Immature natural killer cell (primary cell): ENCODE data around the gene CEACAM20. TPM values are rescaled to one million over a fixed set of nuclear protein-coding genes. Genes with fewer than 3 reads are reported as not detected.
"Not testable (repeated sequence)": the region's sequence is repeated elsewhere in the genome, so short reads cannot be mapped to it uniquely, and the experiment has no call there.

Experiments
- DNase-seq, 3 donors: peaks; one replicate each; pipeline ENCODE4 v3.0.0; 2022; ENCODE audit warnings: mixed read lengths in 1 of 3
- H3K27ac Mint-ChIP-seq, 6 donors: one replicate each; pipeline ENCODE4 v1.8.0; 2020; ENCODE audit warnings: mixed read lengths in 6 of 6, mild to moderate bottlenecking in 5 of 6, inconsistent platforms in 4 of 6, moderate library complexity in 3 of 6
- H3K27me3 Mint-ChIP-seq, 3 donors: one replicate each; pipeline ENCODE4 v1.8.0; 2020 to 2021; ENCODE audit warnings: low read depth in 3 of 3, mild to moderate bottlenecking in 3 of 3, mixed read lengths in 3 of 3, moderate library complexity in 3 of 3, inconsistent platforms in 1 of 3
- H3K36me3 Mint-ChIP-seq, 3 donors: one replicate each; pipeline ENCODE4 v1.8.0; 2020; ENCODE audit warnings: mixed read lengths in 3 of 3, inconsistent platforms in 2 of 3, mild to moderate bottlenecking in 2 of 3
- H3K4me1 Mint-ChIP-seq, 2 donors: one replicate each; pipeline ENCODE4 v1.8.0; 2020; ENCODE audit warnings: inconsistent platforms in 2 of 2, mild to moderate bottlenecking in 2 of 2, mixed read lengths in 2 of 2, moderate library complexity in 1 of 2
- H3K4me3 Mint-ChIP-seq, 5 donors: one replicate each; pipeline ENCODE4 v1.8.0; 2020; ENCODE audit warnings: mild to moderate bottlenecking in 5 of 5, mixed read lengths in 5 of 5, inconsistent platforms in 3 of 5, moderate library complexity in 3 of 5
- H3K9me3 Mint-ChIP-seq, 6 donors: one replicate each; pipeline ENCODE4 v1.8.0; 2020; ENCODE audit warnings: mild to moderate bottlenecking in 6 of 6, mixed read lengths in 6 of 6, inconsistent platforms in 4 of 6, moderate library complexity in 3 of 6
- polyA plus RNA-seq, 3 donors: library from polyadenylated mRNA; unstranded; fragments of 300-500 nt; fragmentation: Illumina TruSeq; gene quantifications; one replicate each; pipeline ENCODE4 v1.2.3, GENCODE V29; 2021

Gene CEACAM20
- polyA plus RNA-seq, 3 donors from 2014 or later: not detected

GRCh38 chr19:44535361-44535760 lies 5.9 kb upstream of the CEACAM20 start:
- DNase-seq, H3K36me3 Mint-ChIP-seq, H3K27ac Mint-ChIP-seq, H3K4me1 Mint-ChIP-seq, H3K27me3 Mint-ChIP-seq, H3K4me3 Mint-ChIP-seq, H3K9me3 Mint-ChIP-seq: not testable (repeated sequence)

GRCh38 chr19:44532819-44533218 lies 3.3 kb upstream of the CEACAM20 start:
- Mint-ChIP-seq H3K27me3 (peaks cover 0 to 8% (median 4%) of the 10 kb centered on the region in 3 donors), H3K4me3 (no peak overlapping the region), H3K4me1 (no peaks in the 10 kb centered on the region), H3K36me3 (no peaks in the 10 kb centered on the region), H3K27ac (no peak overlapping the region), H3K9me3 (peaks cover 0 to 4% (median 0%) of the 10 kb centered on the region in 6 donors)
- no peak for DNase-seq

- Mint-ChIP-seq H3K4me3 (no peak overlapping the region), H3K4me1 (no peaks in the 10 kb centered on the region), H3K36me3 (peaks cover 0 to 4% (median 0%) of the 10 kb centered on the region in 3 donors), H3K27ac (no peak overlapping the region), H3K27me3 (peaks cover 0 to 9% (median 0%) of the 10 kb centered on the region in 3 donors), H3K9me3 (peaks cover 0 to 4% (median 0%) of the 10 kb centered on the region in 6 donors)
- no peak for DNase-seq
Observed at GRCh38 chr19:44530777-44531176, 1.3 kb upstream of the CEACAM20 start.

- peaks cover 0 to 4% (median 0%) of the 10 kb centered on the region in 3 donors for H3K36me3 Mint-ChIP-seq
- no peak overlapping the region for H3K27ac Mint-ChIP-seq
- no peaks in the 10 kb centered on the region for H3K4me1 Mint-ChIP-seq
- DNase-seq: no peak
- H3K4me3 Mint-ChIP-seq: no peak overlapping the region
- peaks cover 0 to 5% (median 0%) of the 10 kb centered on the region in 3 donors for H3K27me3 Mint-ChIP-seq
- H3K9me3 Mint-ChIP-seq: peaks cover 0 to 2% (median 0%) of the 10 kb centered on the region in 6 donors
Observed at GRCh38 chr19:44527554-44527953, 1.9 kb downstream of the CEACAM20 start.

- no peak overlapping the region for H3K27ac Mint-ChIP-seq
- DNase-seq: no peak
- H3K4me1 Mint-ChIP-seq: no peaks in the 10 kb centered on the region
- peaks cover 0 to 4% (median 0%) of the 10 kb centered on the region in 3 donors for H3K36me3 Mint-ChIP-seq
- H3K9me3 Mint-ChIP-seq: peaks cover 0 to 2% (median 0%) of the 10 kb centered on the region in 6 donors
- peaks cover 0 to 5% (median 0%) of the 10 kb centered on the region in 3 donors for H3K27me3 Mint-ChIP-seq
- H3K4me3 Mint-ChIP-seq: no peak overlapping the region
Observed at GRCh38 chr19:44525721-44526430, 3.6 kb downstream of the CEACAM20 start.

GRCh38 chr19:44521370-44521769 lies 8.1 kb downstream of the CEACAM20 start:
- H3K4me1 Mint-ChIP-seq: no peaks in the 10 kb centered on the region
- H3K27ac Mint-ChIP-seq: no peak overlapping the region
- no peak overlapping the region for H3K4me3 Mint-ChIP-seq
- H3K9me3 Mint-ChIP-seq: peaks cover 0 to 1% (median 0%) of the 10 kb centered on the region in 6 donors
- no peaks in the 10 kb centered on the region for H3K36me3 Mint-ChIP-seq
- peaks cover 0 to 2% (median 0%) of the 10 kb centered on the region in 3 donors for H3K27me3 Mint-ChIP-seq
- no peak for DNase-seq

- no peak for DNase-seq
- Mint-ChIP-seq H3K36me3 (no peaks in the 10 kb centered on the region), H3K27ac (no peak overlapping the region)
Observed at GRCh38 chr19:44517146-44517545, 12.3 kb downstream of the CEACAM20 start.

GRCh38 chr19:44515907-44516306 lies 13.6 kb downstream of the CEACAM20 start:
- Mint-ChIP-seq H3K27me3 (peaks cover 0 to 6% (median 2%) of the 10 kb centered on the region in 3 donors), H3K27ac (no peak overlapping the region), H3K4me1 (no peaks in the 10 kb centered on the region), H3K9me3 (peaks cover 0 to 12% (median under 1%) of the 10 kb centered on the region in 6 donors), H3K4me3 (no peak overlapping the region), H3K36me3 (no peaks in the 10 kb centered on the region)
- DNase-seq: no peak

More at GRCh38 chr19:44517146-44517545, 12.3 kb downstream of the CEACAM20 start:
- H3K27me3 Mint-ChIP-seq: no peaks in the 10 kb centered on the region
- peaks cover 0 to 12% (median under 1%) of the 10 kb centered on the region in 6 donors for H3K9me3 Mint-ChIP-seq
- no peak overlapping the region for H3K4me3 Mint-ChIP-seq
- no peaks in the 10 kb centered on the region for H3K4me1 Mint-ChIP-seq

GRCh38 chr19:44515031-44515430 lies 14.4 kb downstream of the CEACAM20 start:
- H3K4me3 Mint-ChIP-seq: no peak overlapping the region

GRCh38 chr19:44512326-44513298 lies 16.9 kb downstream of the CEACAM20 start:
- Mint-ChIP-seq H3K4me3 (no peak overlapping the region), H3K27me3 (peaks cover 10 to 20% (median 14%) of the 10 kb centered on the region in 3 donors), H3K9me3 (peaks cover 2 to 27% (median 8%) of the 10 kb centered on the region in 6 donors), H3K4me1 (no peaks in the 10 kb centered on the region), H3K27ac (no peak overlapping the region), H3K36me3 (peaks cover 0 to 12% (median 0%) of the 10 kb centered on the region in 3 donors)
- DNase-seq: peak in 1 of 3 donors; percentile 12

More at GRCh38 chr19:44515031-44515430, 14.4 kb downstream of the CEACAM20 start:
- H3K27me3 Mint-ChIP-seq: peaks cover 4 to 11% (median 6%) of the 10 kb centered on the region in 3 donors
- DNase-seq: no peak
- H3K36me3 Mint-ChIP-seq: no peaks in the 10 kb centered on the region
- no peaks in the 10 kb centered on the region for H3K4me1 Mint-ChIP-seq
- no peak overlapping the region for H3K27ac Mint-ChIP-seq
- H3K9me3 Mint-ChIP-seq: peaks cover 0 to 12% (median 3%) of the 10 kb centered on the region in 6 donors

- H3K36me3 Mint-ChIP-seq: peaks cover 0 to 12% (median 0%) of the 10 kb centered on the region in 3 donors
- H3K27me3 Mint-ChIP-seq: peaks cover 11 to 30% (median 19%) of the 10 kb centered on the region in 3 donors
- peaks cover 0 to 21% (median 8%) of the 10 kb centered on the region in 6 donors for H3K9me3 Mint-ChIP-seq
- no peak for DNase-seq
- H3K4me1 Mint-ChIP-seq: no peaks in the 10 kb centered on the region
- no peak overlapping the region for H3K27ac Mint-ChIP-seq
- H3K4me3 Mint-ChIP-seq: no peak overlapping the region
Observed at GRCh38 chr19:44509478-44509877, 20.0 kb downstream of the CEACAM20 start.

- Mint-ChIP-seq H3K9me3 (peaks cover 6 to 13% (median 9%) of the 10 kb centered on the region in 6 donors), H3K36me3 (peaks cover 19 to 30% (median 25%) of the 10 kb centered on the region in 3 donors), H3K27me3 (peaks cover 3 to 17% (median 12%) of the 10 kb centered on the region in 3 donors), H3K4me3 (peak within 1 kb of the TSS; percentile 86 to 96 (median 94)), H3K27ac (peak within 1 kb of the TSS; percentile 84 to 95 (median 90)), H3K4me1 (peaks cover 41 to 52% of the 10 kb centered on the region in 2 donors)
- peak; percentile 95 to 96 (median 96) for DNase-seq
Observed at GRCh38 chr19:44499962-44500949, 29.2 kb downstream of the CEACAM20 start, which contains the start of gene ZNF180. TSS of gene ZNF180 (minus strand) at chr19:44500522. CDS start at chr19:44497334, 3,188 bp downstream.
